Neuronal stem cell (in vitro differentiated cells): Measurements from ENCODE around the gene VMP1.

Experiments
- DNase-seq: peaks from one replicate; pipeline ENCODE4 v3.0.0-alpha.2; 2013; ENCODE audit warnings: low spot score
- H2AFZ ChIP-seq: one replicate; pipeline ENCODE4 v1.6.1; 2013; ENCODE audit warnings: mild to moderate bottlenecking, low read length, inconsistent platforms
- H2AK5ac ChIP-seq: 2 replicates; pipeline ENCODE4 v1.6.1; 2013; ENCODE audit warnings: low read depth, mild to moderate bottlenecking, inconsistent platforms, low read length, moderate library complexity, mixed read lengths
- H2BK120ac ChIP-seq: 2 replicates; pipeline ENCODE4 v1.6.1; 2013; ENCODE audit warnings: low read depth, mild to moderate bottlenecking, inconsistent platforms, low read length, moderate library complexity, mixed read lengths
- H2BK12ac ChIP-seq: one replicate; pipeline ENCODE4 v1.6.1; 2013; ENCODE audit warnings: low read length, inconsistent platforms
- H2BK15ac ChIP-seq: 2 replicates; pipeline ENCODE4 v1.6.1; 2013; ENCODE audit warnings: mild to moderate bottlenecking, low read length, inconsistent platforms, mixed read lengths
- H2BK5ac ChIP-seq: one replicate; pipeline ENCODE4 v1.6.1; 2013; ENCODE audit warnings: inconsistent platforms, mild to moderate bottlenecking, low read length, moderate library complexity
- H3K14ac ChIP-seq: one replicate; pipeline ENCODE4 v1.6.1; 2013; ENCODE audit warnings: low read length, inconsistent platforms
- H3K18ac ChIP-seq: 2 replicates; pipeline ENCODE4 v1.6.1; 2013; ENCODE audit warnings: low read length, inconsistent platforms
- H3K23ac ChIP-seq: 2 replicates; pipeline ENCODE4 v1.6.1; 2013; ENCODE audit warnings: low read depth, mild to moderate bottlenecking, mixed read lengths, low read length, inconsistent platforms; ENCODE audit not compliant: poor library complexity
- H3K27ac ChIP-seq: replicated peaks from 3 replicates; pipeline ENCODE4 v1.5.1; 2013; ENCODE audit warnings: low read length, inconsistent platforms
- H3K27me3 ChIP-seq, 3 experiments: 2 replicates each; pipeline ENCODE4 v1.6.1; 2013; ENCODE audit warnings: low read length in 3 of 3, mild to moderate bottlenecking in 2 of 3, inconsistent platforms in 1 of 3, low read depth in 1 of 3, mixed read lengths in 1 of 3, moderate library complexity in 1 of 3; ENCODE audit not compliant: control insufficient read depth in 3 of 3, insufficient read depth in 3 of 3
- H3K36me3 ChIP-seq, 2 donors: replicated peaks in 1 of 2; 2 replicates each; pipeline ENCODE4 v1.6.1; 2013; ENCODE audit warnings: low read length in 2 of 2; ENCODE audit not compliant: control insufficient read depth in 2 of 2, insufficient read depth in 2 of 2
- H3K4ac ChIP-seq: 2 replicates; pipeline ENCODE4 v1.6.1; 2013; ENCODE audit warnings: inconsistent platforms, mild to moderate bottlenecking, low read length, moderate library complexity
- H3K4me1 ChIP-seq, 2 donors: 1 replicate in 1 of 2; 2 replicates in 1 of 2; pipeline ENCODE4 v1.6.1; 2013; ENCODE audit warnings: low read length in 2 of 2, low read depth in 1 of 2; ENCODE audit not compliant: control insufficient read depth in 2 of 2, insufficient read depth in 1 of 2
- H3K4me2 ChIP-seq: one replicate; pipeline ENCODE4 v1.6.1; 2013; ENCODE audit warnings: mild to moderate bottlenecking, low read length, inconsistent platforms; ENCODE audit not compliant: insufficient read depth, poor library complexity, severe bottlenecking
- H3K4me3 ChIP-seq, 2 donors: 2 replicates each; pipeline ENCODE4 v1.5.1; 2013; ENCODE audit warnings: low read length in 2 of 2, mild to moderate bottlenecking in 2 of 2, inconsistent platforms in 1 of 2, moderate library complexity in 1 of 2
- H3K79me1 ChIP-seq: one replicate; pipeline ENCODE4 v1.6.1; 2013; ENCODE audit warnings: low read depth, mild to moderate bottlenecking, inconsistent platforms, low read length, moderate library complexity
- H3K9ac ChIP-seq: one replicate; pipeline ENCODE4 v1.6.1; 2013; ENCODE audit warnings: mild to moderate bottlenecking, low read depth, low read length, inconsistent platforms; ENCODE audit not compliant: poor library complexity
- H3K9me3 ChIP-seq, 2 donors: replicated peaks in 1 of 2; 2 replicates each; pipeline versions ENCODE3 to v1.6.1; 2013; ENCODE audit warnings: low read length in 2 of 2, mild to moderate bottlenecking in 2 of 2, inconsistent platforms in 1 of 2, low read depth in 1 of 2, mixed read lengths in 1 of 2, moderate library complexity in 1 of 2; ENCODE audit not compliant: control insufficient read depth in 2 of 2, insufficient read depth in 1 of 2
- H4K8ac ChIP-seq: one replicate; pipeline ENCODE4 v1.6.1; 2013; ENCODE audit warnings: low read depth, mild to moderate bottlenecking, inconsistent platforms, low read length, moderate library complexity
- H4K91ac ChIP-seq: one replicate; pipeline ENCODE4 v1.6.1; 2013; ENCODE audit warnings: low read length, low read depth, mild to moderate bottlenecking, inconsistent platforms; ENCODE audit not compliant: poor library complexity
- WGBS, 2 donors: extraction: QIAGEN DNeasy Blood & Tissue Kit; methylation state at CpG; one replicate each; pipeline ENCODE4 v1.1.7; 2013; ENCODE audit warnings: missing lambda C conversion rate in 2 of 2, mixed read lengths in 1 of 2; ENCODE audit not compliant: insufficient read length in 2 of 2, insufficient replicate concordance in 1 of 2; ENCODE audit errors: extremely low coverage in 2 of 2; 5-methylcytosine and 5-hydroxymethylcytosine counted together

Gene VMP1

GRCh38 chr17:59858932-59859331, 151.5 kb downstream of the VMP1 start:
- Histone ChIP-seq H2BK12ac (no peak overlapping the region), H2BK5ac (no peak overlapping the region), H4K8ac (no peak overlapping the region), H3K4me3 (no peak overlapping the region), H3K27me3 (no peaks in the 10 kb centered on the region), H3K4me1 (peaks cover 0 to 3% of the 10 kb centered on the region in 2 donors), H2AK5ac (no peak overlapping the region), H3K23ac (no peak overlapping the region), H3K9ac (no peak overlapping the region), H3K79me1 (no peaks in the 10 kb centered on the region), H3K27ac (no peak overlapping the region), H3K18ac (no peak overlapping the region), H3K4ac (no peak overlapping the region), H3K9me3 (no peaks in the 10 kb centered on the region), H2BK15ac (no peak overlapping the region), H2BK120ac (no peak overlapping the region), H4K91ac (no peak overlapping the region), H3K36me3 (peaks cover 5 to 39% of the 10 kb centered on the region in 2 donors), H3K4me2 (no peak overlapping the region), H2AFZ (no peak overlapping the region), H3K14ac (no peak overlapping the region)
- no CpG with 5 or more reads among the region's 3 CpGs for WGBS, 2 donors
- no peak for DNase-seq

DNA sequence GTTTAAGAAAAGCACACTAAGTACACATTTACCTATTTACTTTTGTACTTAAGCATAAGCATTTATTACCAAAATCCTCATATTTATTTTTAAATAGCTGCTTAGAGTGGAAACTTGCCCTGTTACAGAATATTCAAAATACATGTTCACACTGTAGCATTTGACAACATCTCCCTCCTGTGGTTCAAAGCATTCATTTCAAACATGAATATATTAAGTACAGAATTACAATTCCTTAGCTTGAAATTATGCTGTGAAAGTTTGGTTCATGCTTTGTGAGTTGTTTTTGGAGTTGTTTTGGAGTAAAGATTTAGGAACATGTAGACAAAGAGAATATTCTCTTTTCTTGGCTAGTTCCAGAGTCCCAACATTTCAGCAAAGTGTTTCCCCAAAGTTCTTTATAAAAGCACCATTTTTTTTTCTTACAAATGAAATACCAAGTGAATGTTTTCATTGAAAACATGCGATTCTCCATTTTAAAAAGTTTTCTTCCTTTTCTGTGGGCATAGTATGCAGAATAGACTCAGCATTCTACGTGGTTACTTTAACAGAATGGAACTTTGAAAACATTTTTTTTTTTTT, 152.1 kb downstream of the VMP1 start:
- H2AFZ ChIP-seq, result no peak overlapping the region
- DNase-seq, result no peak
- H3K4me3 ChIP-seq, result no peak overlapping the region
- H3K9ac ChIP-seq, result no peak overlapping the region
- no peak overlapping the region for H3K14ac ChIP-seq
- H3K4ac ChIP-seq, result no peak overlapping the region
- no peak overlapping the region for H3K4me2 ChIP-seq
- H3K27ac ChIP-seq, result no peak overlapping the region
- no peak overlapping the region for H2AK5ac ChIP-seq
- peaks cover 0 to 3% of the 10 kb centered on the region in 2 donors for H3K4me1 ChIP-seq
- no peaks in the 10 kb centered on the region for H3K9me3 ChIP-seq
- H3K18ac ChIP-seq, result no peak overlapping the region
- no peaks in the 10 kb centered on the region for H3K27me3 ChIP-seq
- H3K23ac ChIP-seq, result no peak overlapping the region
- H2BK15ac ChIP-seq, result no peak overlapping the region
- no peak overlapping the region for H2BK12ac ChIP-seq
- no peak overlapping the region for H2BK5ac ChIP-seq
- no CpG with 5 or more reads among the region's 2 CpGs for WGBS, 2 donors
- peaks cover 5 to 43% of the 10 kb centered on the region in 2 donors for H3K36me3 ChIP-seq
- no peak overlapping the region for H4K8ac ChIP-seq
- H2BK120ac ChIP-seq, result no peak overlapping the region
- no peaks in the 10 kb centered on the region for H3K79me1 ChIP-seq
- no peak overlapping the region for H4K91ac ChIP-seq

- Histone ChIP-seq H4K8ac (no peak overlapping the region), H3K9ac (no peak overlapping the region), H2AK5ac (no peak overlapping the region), H3K27ac (no peak overlapping the region), H2AFZ (no peak overlapping the region), H2BK15ac (no peak overlapping the region), H4K91ac (no peak overlapping the region), H3K9me3 (no peaks in the 10 kb centered on the region), H2BK12ac (no peak overlapping the region), H3K4ac (no peak overlapping the region), H3K36me3 (peaks cover 7 to 66% of the 10 kb centered on the region in 2 donors), H3K4me2 (no peak overlapping the region), H2BK5ac (no peak overlapping the region), H2BK120ac (no peak overlapping the region), H3K14ac (no peak overlapping the region), H3K18ac (no peak overlapping the region), H3K4me1 (no peaks in the 10 kb centered on the region), H3K23ac (no peak overlapping the region), H3K79me1 (no peaks in the 10 kb centered on the region), H3K27me3 (no peaks in the 10 kb centered on the region), H3K4me3 (no peak overlapping the region)
- WGBS, 2 donors, result no CpG with 5 or more reads among the region's 3 CpGs
- no peak for DNase-seq
Measured at GRCh38 chr17:59863616-59864015, 156.2 kb downstream of the VMP1 start.

- peaks cover 4 to 43% of the 10 kb centered on the region in 2 donors for H3K36me3 ChIP-seq
- H3K4ac ChIP-seq, result no peak overlapping the region
- peaks cover 0 to 5% of the 10 kb centered on the region in 2 donors for H3K4me1 ChIP-seq
- DNase-seq, result no peak
- H3K9me3 ChIP-seq, result no peaks in the 10 kb centered on the region
- no peak overlapping the region for H2BK5ac ChIP-seq
- H2AFZ ChIP-seq, result no peak overlapping the region
- no peak overlapping the region for H2BK12ac ChIP-seq
- no peak overlapping the region for H2BK120ac ChIP-seq
- no peak overlapping the region for H2AK5ac ChIP-seq
- H3K9ac ChIP-seq, result no peak overlapping the region
- H3K79me1 ChIP-seq, result no peaks in the 10 kb centered on the region
- no peak overlapping the region for H3K14ac ChIP-seq
- no peak overlapping the region for H3K4me2 ChIP-seq
- H3K27me3 ChIP-seq, result no peaks in the 10 kb centered on the region
- no peak overlapping the region for H3K4me3 ChIP-seq
- WGBS, 2 donors, result no CpG with 5 or more reads among the region's 1 CpG
- no peak overlapping the region for H3K23ac ChIP-seq
- no peak overlapping the region for H3K27ac ChIP-seq
- H4K8ac ChIP-seq, result no peak overlapping the region
- H3K18ac ChIP-seq, result no peak overlapping the region
- H4K91ac ChIP-seq, result no peak overlapping the region
- no peak overlapping the region for H2BK15ac ChIP-seq
Measured at GRCh38 chr17:59869941-59870218, 162.4 kb downstream of the VMP1 start.
